Ovary (tissue), 3 donors: Measurements from ENCODE around the gene DUSP9.

Experiments
- CTCF ChIP-seq, 3 donors: fragments of 450-650 bp in 2 of 3; fragments of 200-600 bp in 1 of 3; IDR thresholded peaks; one replicate each; pipeline versions ENCODE4 v1.5.1 to v1.8.0; 2016 to 2022; ENCODE audit warnings: antibody characterized with exemption in 3 of 3, mild to moderate bottlenecking in 1 of 3
- EP300 ChIP-seq: sonication (generic); formaldehyde crosslinking; IDR thresholded peaks from one replicate; pipeline ENCODE4 v1.6.1; 2017; ENCODE audit warnings: antibody characterized with exemption
- POLR2A ChIP-seq: fragments of 450-650 bp; IDR thresholded peaks from one replicate; pipeline ENCODE4 v1.6.1; 2017; ENCODE audit warnings: antibody characterized with exemption, mild to moderate bottlenecking, moderate library complexity
- donor health status: DM: no; HTN: no; CAD: no.

DNA sequence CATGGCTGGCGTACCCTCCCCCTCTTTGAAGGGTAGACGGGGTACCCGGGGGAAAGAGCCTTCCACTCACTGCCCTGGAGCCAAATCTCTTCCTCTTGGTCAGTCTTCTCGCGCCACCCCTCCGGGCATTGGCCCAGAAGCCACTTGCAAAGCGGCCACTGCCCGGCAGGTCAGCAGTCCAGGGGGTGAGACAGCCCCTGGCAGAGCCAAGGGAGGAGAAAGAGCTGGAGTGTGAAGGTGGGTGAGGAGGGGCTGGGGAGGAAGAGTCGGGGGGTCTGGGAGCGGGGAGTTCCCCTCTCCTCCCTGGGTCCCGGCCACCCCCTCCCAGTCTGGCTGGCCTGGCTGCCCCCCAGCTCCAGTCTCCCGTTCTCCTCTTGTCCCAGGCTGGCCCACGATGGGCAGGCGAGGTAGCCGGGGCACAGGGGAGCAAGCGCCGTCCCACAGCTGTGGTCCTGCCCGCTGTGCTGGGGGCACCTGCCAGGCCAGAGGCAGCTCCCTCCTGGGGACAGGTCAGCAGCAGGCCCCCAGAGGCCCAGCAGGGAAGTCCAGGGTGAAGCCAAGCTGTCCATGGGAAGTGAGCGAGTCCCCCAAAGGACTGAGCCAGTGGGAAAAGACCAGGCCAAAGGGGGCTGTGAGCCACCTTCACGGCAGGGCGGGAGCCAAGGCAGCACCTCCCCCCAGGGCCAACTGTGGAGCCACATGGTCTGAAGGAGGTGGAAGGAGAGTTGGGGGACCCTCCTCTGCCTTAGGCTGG is 21.6 kb upstream of the DUSP9 start:
- TF ChIP-seq EP300 (no peak), CTCF (IDR thresholded peaks at IDR 0.05) (no peak), POLR2A (no peak)
